GM12801 (cell line): ENCODE data around the gene C1QL4.

Experiments used
- CTCF ChIP-seq: IDR thresholded peaks from one replicate; pipeline ENCODE4 v1.5.1; 2011; ENCODE audit warnings: control low read depth; ENCODE audit not compliant: insufficient read length; ENCODE audit errors: extremely low read depth

The C1QL4 gene

GRCh38 chr12:49358483-49359141 is 21.6 kb upstream of the C1QL4 start:
- no peak for TF ChIP-seq CTCF

- no peak for TF ChIP-seq CTCF
Observed at GRCh38 chr12:49357103-49357678, 20.2 kb upstream of the C1QL4 start.

- TF ChIP-seq CTCF, result no peak
Observed at GRCh38 chr12:49355913-49356312, 18.9 kb upstream of the C1QL4 start.

DNA sequence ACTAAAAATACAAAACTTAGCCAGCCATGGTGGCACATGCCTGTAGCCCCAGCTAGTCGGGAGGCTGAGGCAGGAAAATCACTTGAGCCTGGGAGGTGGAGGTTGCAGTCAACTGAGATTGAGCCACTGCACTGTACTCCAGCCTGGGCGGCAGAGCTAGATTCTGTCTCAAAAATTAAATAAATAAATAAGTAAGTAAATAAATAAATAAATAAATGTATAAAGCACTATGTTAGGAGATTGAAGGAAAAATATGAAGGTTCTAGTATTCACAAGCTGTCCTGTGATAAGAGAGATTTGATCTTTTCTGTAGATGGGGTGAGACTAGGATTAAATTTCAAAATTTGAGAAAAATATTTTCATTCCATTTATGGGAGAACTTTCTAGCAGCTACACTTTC is 15.4 kb upstream of the C1QL4 start:
- no peak for TF ChIP-seq CTCF

GRCh38 chr12:49349266-49349665 is 12.3 kb upstream of the C1QL4 start:
- TF ChIP-seq CTCF, result no peak

- no peak for TF ChIP-seq CTCF
Observed at GRCh38 chr12:49348781-49349180, 11.8 kb upstream of the C1QL4 start.

- TF ChIP-seq CTCF, result no peak
Observed at GRCh38 chr12:49347311-49348193, 10.6 kb upstream of the C1QL4 start.
